Measurements from ENCODE around the gene MAP2K4. TPM values are rescaled to one million over a fixed set of nuclear protein-coding genes. Genes with fewer than 3 reads are reported as not detected.

The MAP2K4 gene
- total and polyA plus RNA-seq, 2 of the 4 experiments (the other 2 are of a cell fraction), result 14.5 to 32.6 TPM

- H4K5ac ChIP-seq (ENCODE audit: low read depth, low read length), result no peak overlapping the region
- in situ Hi-C loops (cut with MboI; ENCODE audit: low sequenced_read_pairs) (no loop called here), intact Hi-C loops (cut with micrococcal nuclease) (no loop called here), dilution Hi-C loops (cut with HindIII; ENCODE audit: low sequenced_read_pairs, unreplicated experiment) (no loop called here)
- H2BK20ac ChIP-seq (ENCODE audit: low read depth, low read length), result no peak overlapping the region
- no peak overlapping the region for H2BK15ac ChIP-seq (ENCODE audit: low read depth, low read length)
- no peak overlapping the region for H3K9ac ChIP-seq (ENCODE audit: low read depth, low read length)
- H3K36me3 ChIP-seq (ENCODE audit: control insufficient read depth, insufficient read depth, low read length), result peaks cover 1% of the 10 kb centered on the region; the same call in 1 of the 2 replicates
- no peak for TF ChIP-seq RFX5 (IDR thresholded peaks at IDR 0.05; ENCODE audit: low read depth, low read length)
- no peak for TF ChIP-seq RCOR1 (IDR thresholded peaks at IDR 0.05; ENCODE audit: insufficient replicate concordance, low read length)
- no peak for TF ChIP-seq USF2 (IDR thresholded peaks at IDR 0.05; ENCODE audit: low read depth, low read length)
- no peak for TF ChIP-seq POLR2A (IDR thresholded peaks at IDR 0.05; ENCODE audit: low read depth, low read length)
- TF ChIP-seq MAZ (IDR thresholded peaks at IDR 0.05; ENCODE audit: borderline replicate concordance, low read depth, low read length), result no peak
- no peak for TF ChIP-seq ELK1 (IDR thresholded peaks at IDR 0.05; ENCODE audit: borderline replicate concordance, low read depth, low read length)
- no peak for TF ChIP-seq FOS (IDR thresholded peaks at IDR 0.05; ENCODE audit: low read depth, low read length)
- TF ChIP-seq NFE2L2 (IDR thresholded peaks at IDR 0.05; ENCODE audit: low read depth, low read length), result no peak
- no peak for TF ChIP-seq BHLHE40 (IDR thresholded peaks at IDR 0.05; ENCODE audit: low read depth, low read length)
- TF ChIP-seq MXI1 (IDR thresholded peaks at IDR 0.05; ENCODE audit: borderline replicate concordance, low read depth, low read length), result no peak
- no peak for TF ChIP-seq CTCF (conservative IDR thresholded peaks at IDR 0.05; ENCODE audit: low read depth, low read length)
- no peak for TF ChIP-seq CHD1 (IDR thresholded peaks at IDR 0.05; ENCODE audit: low read depth, low read length)
- TF ChIP-seq CEBPB (IDR thresholded peaks at IDR 0.05; ENCODE audit: low read depth, low read length), result no peak
- no peak overlapping the region for H2BK120ac ChIP-seq (ENCODE audit: low read depth, low read length)
- H2AK9ac ChIP-seq (replicated peaks; ENCODE audit: low read depth, low read length, poor library complexity), result no peak overlapping the region
- peaks cover 40 to 62% of the 10 kb centered on the region in 2 experiments for H3K79me1 ChIP-seq (ENCODE audit: low read depth in 1 of 2, low read length in 2 of 2)
- no peak overlapping the region for H3K56ac ChIP-seq (ENCODE audit: extremely low read depth, insufficient read depth, low read length)
- H2AK5ac ChIP-seq (ENCODE audit: low read depth, low read length), result no peak overlapping the region
- H4K91ac ChIP-seq (ENCODE audit: insufficient read depth, low read depth, low read length), result no peak overlapping the region
- H4K8ac ChIP-seq (ENCODE audit: low read depth in 2 of 2, low read length in 2 of 2), result no peak overlapping the region
- no peak overlapping the region for H3K27ac ChIP-seq (ENCODE audit: insufficient read depth, low read length)
- WGBS, 2 experiments (ENCODE audit: extremely low coverage in 2 of 2, insufficient read length in 1 of 2), result no CpG with 5 or more reads among the region's 1 CpG
- no peak overlapping the region for H2AFZ ChIP-seq (replicated peaks; ENCODE audit: low read length, poor library complexity)
- no peak overlapping the region for H3K4me2 ChIP-seq (ENCODE audit: low read depth, low read length)
- no peak overlapping the region for H3K23ac ChIP-seq (ENCODE audit: low read depth, low read length)
- DNase-seq (no peak), ATAC-seq (ENCODE audit: low read depth) (no peak)
- no peak overlapping the region for H3K4me3 ChIP-seq (ENCODE audit: insufficient read depth, low read depth, low read length)
- H3K4me1 ChIP-seq (ENCODE audit: control insufficient read depth, insufficient read depth, low read length), result peaks cover 1% of the 10 kb centered on the region
- H3K18ac ChIP-seq (ENCODE audit: low read depth, low read length), result no peak overlapping the region
- CTCF ChIA-PET, result interaction anchor here (0.6 kb wide), 1 partner anchor 38 kb away, joined by 5 read pairs; no protein-coding TSS in a partner anchor
- no peak overlapping the region for H3K14ac ChIP-seq (replicated peaks; ENCODE audit: low read depth, low read length)
- H3K9me1 ChIP-seq (ENCODE audit: insufficient read depth, low read length), result 0 out of 2 replicates have a peak, but pooled peaks cover 1% of the 10 kb centered on the region
- no TSS peak for BruUV-seq (replicated peaks)
- no peak overlapping the region for H3K4ac ChIP-seq (ENCODE audit: low read depth, low read length)
- no peaks in the 10 kb centered on the region for H3K27me3 ChIP-seq (ENCODE audit: control insufficient read depth, insufficient read depth, low read length)
- POLR2A ChIA-PET (ENCODE audit: unreplicated experiment), result no interaction called here
- H3K9me3 ChIP-seq (ENCODE audit: control insufficient read depth, insufficient read depth, low read length), result no peaks in the 10 kb centered on the region
- no peak overlapping the region for H2BK5ac ChIP-seq (ENCODE audit: low read depth, low read length, poor library complexity, severe bottlenecking)
- H4K20me1 ChIP-seq (ENCODE audit: insufficient read depth, low read length), result peaks cover 72% of the 10 kb centered on the region
These were observed 7.0 kb downstream of the MAP2K4 start for GRCh38 chr17:12027658-12028057.

Measured in IMR-90 (cell line).